ENCODE measurements around the gene TUBB4A. TPM values are rescaled to one million over a fixed set of nuclear protein-coding genes. Genes with fewer than 3 reads are reported as not detected.

The TUBB4A gene
- polyA plus RNA-seq, 3 donors = 0.18 to 2.0 (median 0.68) TPM

- H3K27ac ChIP-seq (ENCODE audit: low read depth, low read length) = no peak overlapping the region
- WGBS, 3 donors = 55 to 67% (median 60%) methylated on average over 24 of the region's 24 CpGs
These were observed 1.0 kb downstream of the TUBB4A start for GRCh38 chr19:6500837-6501739.

GRCh38 chr19:6499052-6499790, 2.9 kb downstream of the TUBB4A start:
- WGBS, 3 donors = 65 to 81% (median 65%) methylated on average over 16 to 17 of the region's 17 CpGs
- H3K27ac ChIP-seq (ENCODE audit: low read depth, low read length) = no peak overlapping the region

GRCh38 chr19:6498294-6499036, 3.6 kb downstream of the TUBB4A start:
- H3K27ac ChIP-seq (ENCODE audit: low read depth, low read length) = no peak overlapping the region
- WGBS, 3 donors = 66 to 78% (median 71%) methylated on average over 7 of the region's 7 CpGs

GRCh38 chr19:6495947-6496346, 6.2 kb downstream of the TUBB4A start:
- H3K27ac ChIP-seq (ENCODE audit: low read depth, low read length) = no peak overlapping the region
- WGBS, 3 donors = 95 to 96% (median 96%) methylated on average over 18 to 19 of the region's 19 CpGs

GRCh38 chr19:6494438-6495036, 7.6 kb downstream of the TUBB4A start:
- 78 to 85% (median 79%) methylated on average over 8 of the region's 8 CpGs for WGBS, 3 donors
- no peak overlapping the region for H3K27ac ChIP-seq (ENCODE audit: low read depth, low read length)

GRCh38 chr19:6491802-6492592, 10.1 kb downstream of the TUBB4A start:
- WGBS, 3 donors = 84 to 85% (median 84%) methylated on average over 4 of the region's 4 CpGs
- no peak overlapping the region for H3K27ac ChIP-seq (ENCODE audit: low read depth, low read length)

- H3K27ac ChIP-seq (ENCODE audit: low read depth, low read length) = no peak overlapping the region
- 61 to 67% (median 64%) methylated on average over 2 of the region's 2 CpGs for WGBS, 3 donors
These were observed 12.0 kb downstream of the TUBB4A start for GRCh38 chr19:6490134-6490533.

- no peak overlapping the region for H3K27ac ChIP-seq (ENCODE audit: low read depth, low read length)
- WGBS, 3 donors = 37 to 57% (median 51%) methylated on average over 15 of the region's 15 CpGs
These were observed 12.6 kb downstream of the TUBB4A start for GRCh38 chr19:6489278-6490061.

- no peak overlapping the region for H3K27ac ChIP-seq (ENCODE audit: low read depth, low read length)
- WGBS, 3 donors = 86 to 94% (median 89%) methylated on average over 7 of the region's 7 CpGs
These were observed 17.3 kb downstream of the TUBB4A start for GRCh38 chr19:6484831-6485230.

- H3K27ac ChIP-seq (ENCODE audit: low read depth, low read length) = no peak overlapping the region
- WGBS, 3 donors = 79 to 86% (median 83%) methylated on average over 8 of the region's 8 CpGs
These were observed 17.9 kb downstream of the TUBB4A start for GRCh38 chr19:6484230-6484629.

- 49 to 64% (median 64%) methylated on average over 3 of the region's 3 CpGs for WGBS, 3 donors
- no peak overlapping the region for H3K27ac ChIP-seq (ENCODE audit: low read depth, low read length)
These were observed 18.9 kb downstream of the TUBB4A start for GRCh38 chr19:6483235-6483634.

- H3K27ac ChIP-seq (ENCODE audit: low read depth, low read length) = no peak overlapping the region
- WGBS, 3 donors = 92 to 94% (median 93%) methylated on average over 8 of the region's 8 CpGs
These were observed 19.8 kb downstream of the TUBB4A start for GRCh38 chr19:6482343-6482686.

- WGBS, 3 donors = 23 to 44% (median 25%) methylated on average over 22 to 24 of the region's 24 CpGs
- H3K27ac ChIP-seq (ENCODE audit: low read depth, low read length) = no peak within 1 kb of the TSS
These were observed 20.4 kb downstream of the TUBB4A start, which contains the start of gene DENND1C for GRCh38 chr19:6481541-6482342. Gene DENND1C, minus strand, starts transcription at chr19:6481787. Its CDS starts 92 bp downstream, at chr19:6481695.

GRCh38 chr19:6480848-6481415, 21.2 kb downstream of the TUBB4A start:
- 56 to 82% (median 59%) methylated on average over 10 of the region's 10 CpGs for WGBS, 3 donors
- no peak overlapping the region for H3K27ac ChIP-seq (ENCODE audit: low read depth, low read length)

GRCh38 chr19:6479836-6480398, 22.2 kb downstream of the TUBB4A start:
- no peak overlapping the region for H3K27ac ChIP-seq (ENCODE audit: low read depth, low read length)
- WGBS, 3 donors = 60 to 79% (median 69%) methylated on average over 7 of the region's 7 CpGs

- WGBS, 3 donors = 82 to 91% (median 91%) methylated on average over 12 to 13 of the region's 13 CpGs
- no peak overlapping the region for H3K27ac ChIP-seq (ENCODE audit: low read depth, low read length)
These were observed 23.3 kb downstream of the TUBB4A start for GRCh38 chr19:6478815-6479214.

All from adipose tissue (tissue), 3 donors.